ENCODE measurements around the gene PAK2.
"Not testable (repeated sequence)": the region's sequence is repeated elsewhere in the genome, so short reads cannot be mapped to it uniquely, and the experiment has no call there.

The PAK2 gene

DNA sequence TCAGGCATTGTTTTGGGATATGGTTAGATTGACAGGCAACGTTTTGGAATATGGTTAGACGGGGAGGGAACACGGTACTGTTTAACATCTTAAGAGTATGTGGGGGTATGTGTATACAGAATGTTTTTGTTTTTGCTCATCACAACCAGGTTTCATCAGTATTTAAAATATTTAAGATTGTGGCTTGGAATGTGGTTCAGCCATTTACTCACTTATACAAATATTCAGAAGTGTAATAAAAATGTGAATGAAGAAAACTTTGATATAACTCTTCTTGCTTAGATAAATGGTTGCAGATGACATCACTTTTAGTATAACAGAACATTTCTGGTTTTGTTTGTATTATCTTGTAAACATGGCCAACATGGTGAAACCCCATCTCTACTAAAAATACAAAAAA lies 3.9 kb upstream of the PAK2 start:
- DNase-seq (ENCODE audit: extremely low spot score, insufficient read length, low read depth) (no peak), FAIRE-seq (no peak)

DNA sequence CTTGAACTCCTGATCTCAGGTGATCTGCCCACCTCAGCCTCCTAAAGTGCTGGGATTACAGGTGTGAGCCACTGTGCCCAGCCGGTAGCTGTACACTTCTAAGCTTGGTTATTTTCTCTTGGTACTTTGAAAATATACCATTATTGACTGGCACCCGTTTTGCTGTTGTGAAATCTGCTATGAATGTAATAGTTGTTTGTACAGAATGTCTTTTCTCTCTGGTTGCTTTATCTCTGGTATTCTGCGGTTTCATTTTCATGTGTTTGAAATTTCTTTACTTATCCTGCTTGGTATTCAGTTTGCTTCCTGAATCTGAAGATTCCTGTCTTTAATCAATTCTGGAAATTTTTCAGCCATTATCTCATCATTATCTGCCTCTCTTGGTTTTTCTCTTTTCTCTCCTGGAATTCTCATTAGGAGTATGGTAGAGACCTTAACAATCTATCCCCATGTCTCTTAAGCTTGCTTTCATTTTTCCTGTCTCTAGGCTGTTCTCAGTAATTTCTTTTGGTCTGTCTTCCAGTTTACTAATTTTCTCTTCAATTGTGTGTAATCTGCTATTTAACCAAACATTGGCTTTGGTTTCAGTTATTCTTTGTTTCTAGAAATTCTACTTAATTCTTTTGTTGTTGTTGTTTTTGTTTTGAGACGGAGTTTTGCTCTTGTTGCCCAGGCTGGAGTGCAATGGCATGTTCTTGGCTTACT lies 2.8 kb upstream of the PAK2 start:
- FAIRE-seq (no peak), DNase-seq (ENCODE audit: extremely low spot score, insufficient read length, low read depth) (no peak)

DNA sequence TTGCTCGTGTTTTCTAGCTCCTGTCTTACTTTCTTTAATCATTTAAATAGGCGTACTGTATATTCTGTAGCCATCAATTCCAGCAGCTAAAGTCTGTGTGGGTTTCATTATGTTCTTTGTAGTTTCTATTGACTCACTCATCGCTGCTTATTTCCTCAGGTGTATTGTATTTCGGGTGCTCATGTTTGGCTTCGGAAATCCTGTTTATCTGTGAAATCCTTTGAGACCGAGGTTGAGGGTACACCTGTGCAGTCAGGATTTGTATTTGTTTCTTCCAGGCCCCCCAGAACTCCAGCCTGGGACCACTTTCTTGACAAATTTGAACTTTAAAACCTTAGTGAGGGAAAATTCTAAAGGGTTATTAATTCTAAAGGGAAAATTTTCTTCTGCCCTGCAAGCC lies 2.0 kb upstream of the PAK2 start:
- FAIRE-seq, result no peak
- DNase-seq (ENCODE audit: extremely low spot score, insufficient read length, low read depth), result no peak

DNA sequence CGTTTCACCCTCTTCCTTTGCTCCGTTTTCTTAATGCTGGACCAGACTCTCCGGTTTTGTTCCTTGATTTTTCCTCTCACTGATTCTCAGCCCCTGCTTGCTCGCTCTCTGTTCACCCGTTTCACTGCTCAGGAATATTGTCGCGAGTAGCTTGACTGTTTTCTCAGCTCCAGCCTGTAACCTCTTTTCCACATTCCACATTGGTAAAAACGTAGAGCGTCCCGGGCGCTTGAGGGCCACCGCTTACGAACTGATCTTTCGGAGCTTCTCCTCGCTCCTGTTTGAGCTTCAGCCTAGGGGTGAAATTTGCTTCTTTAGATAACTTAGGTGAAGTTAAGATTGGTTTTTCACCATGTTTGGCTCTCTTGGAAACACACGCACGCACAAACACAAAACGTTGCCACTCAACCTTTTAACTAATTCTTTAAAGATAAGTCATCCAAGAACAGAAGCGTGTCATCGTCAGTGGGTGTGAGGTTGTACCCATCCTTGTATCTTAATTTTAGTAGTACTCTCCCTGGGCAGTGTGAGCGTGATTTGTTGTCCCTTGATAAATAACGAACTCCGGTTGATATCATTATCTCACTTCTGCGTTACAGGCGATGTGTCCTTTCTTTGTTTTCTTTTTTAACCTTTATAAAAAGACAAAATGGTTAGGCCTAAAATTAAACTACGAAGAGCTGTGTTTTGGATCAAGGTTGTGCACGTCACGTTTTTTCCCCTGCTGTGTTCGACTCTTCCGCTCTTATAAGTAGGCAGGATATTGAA lies 1.0 kb downstream of the PAK2 start:
- DNase-seq (ENCODE audit: extremely low spot score, insufficient read length, low read depth), result no peak
- peak; percentile 77 for FAIRE-seq

DNA sequence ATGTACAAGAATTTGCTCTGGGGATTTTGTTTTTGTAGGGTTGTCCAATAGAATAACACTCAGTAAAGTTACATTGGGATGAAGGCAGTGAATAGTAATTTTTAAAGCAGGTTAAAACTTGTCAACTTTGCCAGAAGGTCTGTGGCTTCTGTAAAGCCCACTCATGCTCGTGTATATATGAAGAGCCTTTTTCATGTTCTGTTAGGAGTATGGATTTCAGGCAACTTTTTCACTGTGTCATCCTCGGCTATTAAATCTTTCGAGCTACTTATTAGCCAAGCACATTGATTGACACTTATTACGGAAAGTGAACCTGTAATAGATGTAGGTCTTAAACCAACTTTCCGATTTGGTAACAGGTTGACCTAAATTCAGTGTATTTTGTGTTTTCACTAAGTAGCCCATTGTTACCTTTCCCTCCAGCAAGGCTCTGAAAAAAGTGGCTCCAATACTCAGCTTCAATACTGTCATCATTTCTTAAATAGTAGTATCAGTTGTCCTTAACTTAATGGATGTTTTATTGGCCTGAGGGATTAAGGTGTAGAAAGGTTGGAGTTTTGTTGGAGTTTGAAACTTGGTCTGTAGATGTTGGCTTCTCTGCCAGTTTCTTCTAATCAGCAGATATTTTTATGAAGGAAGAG lies 1.7 kb downstream of the PAK2 start:
- DNase-seq (ENCODE audit: extremely low spot score, insufficient read length, low read depth), result no peak
- FAIRE-seq, result peak; percentile 52

DNA sequence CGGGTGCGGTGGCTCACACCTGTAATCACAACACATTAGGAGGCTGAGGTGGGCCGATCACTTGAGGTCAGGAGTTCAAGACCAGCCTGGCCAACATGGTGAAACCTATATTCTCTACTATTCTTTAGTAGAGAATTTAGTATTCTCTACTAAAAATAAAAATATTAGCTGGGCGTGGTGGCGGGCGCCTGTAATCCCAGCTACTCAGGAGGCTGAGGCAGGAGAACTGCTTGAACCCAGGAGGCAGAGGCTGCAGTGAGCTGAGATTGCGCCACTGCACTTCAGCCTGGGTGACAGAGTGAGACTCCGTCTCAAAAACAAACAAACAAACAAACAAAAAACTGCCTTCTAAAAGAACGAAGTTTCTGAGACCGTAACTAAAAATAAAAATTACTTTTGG lies 3.9 kb downstream of the PAK2 start:
- not testable (repeated sequence) for DNase-seq (ENCODE audit: extremely low spot score, insufficient read length, low read depth); FAIRE-seq

DNA sequence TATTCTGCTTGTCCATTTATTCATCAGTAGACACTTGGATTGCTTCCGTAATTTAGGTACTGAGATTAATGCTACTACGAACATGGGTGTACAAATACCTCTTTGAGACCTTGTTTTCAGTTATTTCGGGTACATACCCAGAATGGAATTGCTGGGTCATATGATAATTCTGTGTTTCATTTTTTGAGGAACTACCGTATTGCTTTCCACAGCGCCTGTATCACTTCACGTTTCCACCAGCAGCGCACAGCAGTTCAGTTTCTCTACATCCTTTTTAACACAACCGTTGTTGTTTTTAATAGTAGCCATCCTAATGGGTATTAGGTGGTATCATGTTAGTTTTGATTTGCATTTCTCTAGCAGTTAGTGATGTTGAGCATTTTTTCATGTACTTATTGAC lies 9.5 kb downstream of the PAK2 start:
- no peak for DNase-seq (ENCODE audit: extremely low spot score, insufficient read length, low read depth)
- FAIRE-seq, result peak; percentile 78

DNA sequence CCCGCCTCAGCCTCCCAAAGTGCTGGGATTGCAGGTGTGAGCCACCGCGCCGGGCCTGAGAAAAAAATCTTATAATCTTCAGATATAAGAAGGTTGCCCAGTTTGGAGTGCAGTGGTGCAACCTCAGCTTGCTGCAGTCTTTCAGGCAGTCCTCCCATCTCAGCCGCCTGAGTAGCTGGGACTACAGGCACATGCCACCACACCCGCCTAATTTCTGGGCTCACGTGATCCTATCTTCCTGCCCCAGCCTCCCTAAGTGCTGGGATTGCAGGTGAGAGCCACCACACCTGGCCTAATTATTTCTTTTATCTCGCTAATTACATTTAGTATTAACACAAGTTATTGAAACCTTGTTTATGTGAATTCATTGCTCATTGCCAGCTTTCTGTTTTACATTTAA lies 13.5 kb downstream of the PAK2 start:
- FAIRE-seq (no peak), DNase-seq (ENCODE audit: extremely low spot score, insufficient read length, low read depth) (no peak)

DNA sequence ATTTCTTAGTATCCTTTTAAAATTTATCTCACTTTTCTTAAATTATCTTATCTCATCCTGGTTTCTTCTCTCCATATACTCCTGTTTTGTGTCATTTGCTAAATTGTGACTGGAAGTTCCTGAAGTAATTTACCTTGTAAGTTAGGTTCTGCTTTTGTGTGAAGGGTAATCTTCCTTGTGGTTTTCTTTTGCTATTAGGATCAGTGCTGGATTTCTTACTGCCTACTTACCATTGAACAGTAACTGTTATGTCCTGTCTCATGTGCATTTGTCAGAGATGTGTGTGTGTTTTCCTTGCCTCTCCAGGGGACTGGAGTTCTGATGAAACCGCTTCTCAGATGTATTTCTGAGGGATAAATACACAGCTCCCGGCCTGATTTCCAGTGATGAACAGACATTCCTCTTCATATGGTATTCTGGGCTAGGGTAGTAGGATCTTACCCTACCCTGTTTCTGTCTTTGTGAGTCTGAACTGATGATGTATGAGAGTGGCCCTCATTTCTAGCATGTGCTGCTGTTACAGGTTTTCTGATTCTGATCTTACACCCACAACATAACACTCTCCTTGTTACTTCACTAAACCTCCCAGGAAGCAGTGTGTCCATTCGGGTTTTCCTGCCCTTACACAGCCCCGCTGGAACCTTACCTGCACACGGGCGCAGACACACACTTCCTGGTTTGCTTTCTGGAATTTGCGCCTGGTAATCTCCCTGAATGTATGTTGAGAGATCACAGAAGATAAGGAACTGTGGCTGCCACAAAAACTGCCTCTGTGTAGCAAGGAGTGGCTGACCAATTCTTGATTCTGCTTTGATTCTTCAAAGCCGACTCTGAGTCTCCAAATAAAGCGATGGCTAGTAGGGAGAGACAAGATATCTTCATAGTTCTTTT lies 14.7 kb downstream of the PAK2 start:
- DNase-seq (ENCODE audit: extremely low spot score, insufficient read length, low read depth), result no peak
- FAIRE-seq, result no peak

DNA sequence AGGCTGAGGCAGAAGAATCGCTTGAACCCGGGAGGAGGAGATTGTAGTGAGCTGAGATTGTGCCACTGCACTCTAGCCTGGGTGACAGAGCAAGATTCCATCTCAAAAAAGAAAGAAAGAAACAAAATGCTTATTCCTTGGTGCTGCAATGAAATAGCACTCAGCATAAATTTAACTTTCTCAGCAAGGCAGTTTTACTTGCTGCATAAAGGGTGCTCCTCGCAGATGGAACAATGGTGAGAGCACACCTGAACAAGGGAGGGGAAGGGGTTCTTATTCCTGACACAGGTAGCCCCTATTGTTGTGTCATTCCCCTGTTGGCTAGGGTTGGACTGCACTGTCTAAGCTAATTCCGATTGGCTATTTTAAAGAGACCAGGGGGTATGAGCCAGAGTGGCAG lies 17.1 kb downstream of the PAK2 start:
- FAIRE-seq, result no peak
- DNase-seq (ENCODE audit: extremely low spot score, insufficient read length, low read depth), result no peak

DNA sequence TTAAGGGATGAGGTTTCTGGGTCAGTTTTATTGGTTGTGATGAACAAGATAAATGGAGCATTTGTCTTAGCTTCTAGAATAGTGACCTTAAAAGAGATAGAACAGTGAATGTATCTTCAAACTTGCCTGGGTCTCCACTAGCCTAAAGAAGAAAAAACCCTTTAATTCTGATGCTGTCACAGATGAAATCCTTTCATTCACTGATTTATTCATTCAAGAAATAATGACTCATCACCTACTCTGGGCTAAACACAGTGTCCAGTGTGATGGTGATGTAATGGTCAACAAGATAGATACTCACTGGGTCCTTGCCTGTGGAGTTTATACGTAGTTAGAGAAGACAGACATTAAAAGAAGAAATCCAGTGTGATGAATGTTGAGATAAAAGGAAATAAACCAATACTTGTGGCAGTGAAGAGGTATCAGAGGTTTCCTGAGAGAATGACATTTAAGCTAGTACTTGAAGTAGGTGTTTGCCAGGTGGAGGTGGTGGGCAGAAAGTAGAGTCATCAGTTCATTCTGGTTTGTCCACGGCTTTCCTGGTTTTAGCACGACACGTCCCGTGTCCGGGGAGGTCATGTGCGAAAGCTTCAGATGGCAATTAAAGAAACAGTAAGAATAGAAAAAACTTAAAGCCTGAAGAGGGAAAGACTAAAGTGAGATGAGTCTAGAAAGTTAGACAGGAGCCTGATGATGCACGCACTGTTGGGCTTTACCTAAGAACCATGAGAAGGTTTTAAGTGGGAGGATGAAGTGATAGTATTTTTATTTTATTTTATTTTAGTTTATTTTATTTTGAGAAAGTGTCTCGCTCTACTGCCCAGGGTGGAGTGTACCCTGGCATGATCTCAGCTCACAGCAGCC lies 18.5 kb downstream of the PAK2 start:
- FAIRE-seq (no peak), DNase-seq (ENCODE audit: extremely low spot score, insufficient read length, low read depth) (no peak)

DNA sequence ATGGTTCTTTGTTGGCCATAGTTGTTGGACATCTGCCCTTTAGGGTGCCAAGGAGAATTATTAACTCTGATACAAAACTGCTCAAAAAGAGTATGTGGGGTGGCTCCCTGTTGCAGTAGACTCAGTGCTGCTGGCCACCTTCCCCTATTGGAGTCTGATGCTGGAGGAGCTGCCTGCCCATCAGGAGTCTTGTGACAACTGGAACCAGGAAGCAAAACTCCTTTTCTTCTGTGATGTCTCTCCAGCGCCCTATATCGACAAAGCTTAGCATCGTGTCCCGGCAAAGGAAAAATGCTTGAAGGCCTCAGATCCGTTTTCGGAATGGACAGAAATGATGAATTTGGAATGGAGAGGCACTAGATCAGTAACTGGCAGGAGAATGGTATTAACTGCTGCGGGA lies 23.5 kb downstream of the PAK2 start:
- FAIRE-seq, result no peak
- DNase-seq (ENCODE audit: extremely low spot score, insufficient read length, low read depth), result no peak

DNA sequence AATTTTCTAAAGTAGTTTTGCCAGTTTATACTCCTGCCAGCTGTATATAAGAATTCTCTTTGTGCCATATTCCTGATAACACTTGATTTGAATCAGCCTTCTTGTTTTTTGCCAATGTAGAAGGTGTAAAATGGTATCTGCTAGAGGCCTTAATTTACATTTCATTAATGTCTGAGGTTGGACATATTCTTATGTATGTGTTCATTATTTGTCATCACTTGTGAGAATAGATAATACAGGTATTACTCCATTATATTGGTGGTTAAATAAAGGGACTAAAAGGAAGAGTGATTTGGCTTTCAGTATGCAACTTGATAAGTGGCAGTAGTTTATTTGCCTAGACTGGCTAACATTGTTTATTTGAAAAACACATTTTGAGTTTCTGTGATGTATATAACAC lies 25.8 kb downstream of the PAK2 start:
- FAIRE-seq (no peak), DNase-seq (ENCODE audit: extremely low spot score, insufficient read length, low read depth) (no peak)

DNA sequence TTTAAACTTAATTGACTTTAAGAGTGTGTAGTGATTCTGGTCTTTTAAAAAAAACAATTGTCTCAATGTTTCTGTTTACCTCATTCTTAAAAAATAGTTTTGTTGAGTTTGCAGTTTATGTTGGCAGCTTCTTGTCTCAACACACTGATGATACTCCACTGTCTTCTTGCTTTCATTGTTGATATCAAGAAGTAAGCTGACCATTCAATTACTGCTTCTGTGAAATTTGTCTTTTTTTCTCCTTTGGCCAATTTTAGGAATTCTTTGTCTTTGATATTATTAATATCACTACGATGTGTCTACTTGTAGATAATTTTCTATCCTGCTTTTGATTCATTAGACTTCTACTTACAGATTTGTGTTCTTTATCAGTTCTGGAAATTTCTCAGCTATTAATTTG lies 31.4 kb downstream of the PAK2 start:
- no peak for DNase-seq (ENCODE audit: extremely low spot score, insufficient read length, low read depth)
- FAIRE-seq, result no peak

DNA sequence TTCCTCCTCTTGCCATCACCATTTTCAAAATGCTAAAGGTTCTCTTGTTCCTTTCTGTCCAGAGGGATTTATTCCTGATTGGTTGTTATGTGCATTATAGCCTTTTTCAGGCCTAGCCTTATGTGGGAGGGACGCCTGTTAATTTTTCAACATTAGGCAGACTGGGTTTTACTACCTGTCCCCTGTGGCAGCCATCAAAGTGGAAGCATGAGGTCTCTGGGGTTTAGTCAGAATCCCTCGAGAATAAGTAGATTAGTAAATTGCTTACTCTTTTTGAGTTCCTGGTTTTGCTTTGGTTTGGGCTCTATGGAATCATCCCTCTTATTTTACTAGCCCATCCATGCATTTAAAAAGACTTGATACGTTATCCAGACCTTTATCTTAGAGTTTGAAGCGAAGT lies 32.4 kb downstream of the PAK2 start:
- FAIRE-seq (peak; percentile 62), DNase-seq (ENCODE audit: extremely low spot score, insufficient read length, low read depth) (no peak)

DNA sequence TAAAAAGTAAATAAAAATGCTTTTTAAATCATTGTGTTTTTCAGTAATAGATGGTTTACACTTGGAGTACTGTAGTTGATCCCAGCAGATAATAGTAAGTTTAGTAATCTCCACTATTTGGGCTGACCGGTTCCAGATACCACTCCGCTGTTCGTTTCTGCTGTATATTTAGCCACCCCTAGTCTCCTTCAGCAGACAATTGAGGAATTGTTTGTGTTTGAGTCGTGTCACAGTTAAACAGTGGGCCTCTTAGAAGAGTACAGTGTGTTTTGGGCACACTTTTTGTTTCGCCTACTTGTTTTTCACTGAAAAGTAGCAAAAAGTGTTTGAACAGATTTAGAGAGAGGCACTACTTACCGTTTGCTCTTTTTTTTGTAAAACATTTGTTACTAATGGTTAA lies 33.2 kb downstream of the PAK2 start:
- no peak for FAIRE-seq

DNA sequence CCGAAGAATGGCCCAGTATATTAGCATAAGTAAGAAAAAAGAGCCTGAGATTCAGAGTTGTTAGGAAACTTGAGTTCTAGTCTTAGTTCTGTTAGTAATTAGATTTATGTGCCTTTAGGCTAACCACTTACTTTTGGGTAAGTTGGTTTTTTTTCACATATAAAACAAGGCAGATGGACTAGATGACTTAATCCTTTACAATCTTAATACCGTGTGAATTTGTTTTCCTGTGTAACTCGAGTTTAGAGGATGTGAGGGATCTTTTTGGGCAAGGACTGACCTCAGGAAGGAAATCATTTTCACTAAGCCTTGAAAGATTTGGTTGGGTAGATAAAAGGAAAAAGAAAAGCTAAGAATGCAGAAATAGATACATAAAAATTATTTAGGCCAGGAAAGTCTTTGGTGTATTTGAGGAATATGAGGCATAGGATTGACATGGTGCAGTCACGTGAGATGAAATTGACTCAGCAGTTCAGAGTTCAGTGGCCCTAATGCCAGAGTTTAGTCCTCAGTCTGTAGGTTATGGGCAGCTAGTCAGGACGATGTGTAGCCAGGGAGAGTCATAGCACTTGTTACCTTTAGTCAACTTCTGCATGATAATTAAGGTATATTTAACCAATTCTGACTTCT lies 34.6 kb downstream of the PAK2 start:
- FAIRE-seq (no peak), DNase-seq (ENCODE audit: extremely low spot score, insufficient read length, low read depth) (no peak)

More for the DNA sequence above, 33.2 kb downstream of the PAK2 start:
- DNase-seq (ENCODE audit: extremely low spot score, insufficient read length, low read depth), result no peak

DNA sequence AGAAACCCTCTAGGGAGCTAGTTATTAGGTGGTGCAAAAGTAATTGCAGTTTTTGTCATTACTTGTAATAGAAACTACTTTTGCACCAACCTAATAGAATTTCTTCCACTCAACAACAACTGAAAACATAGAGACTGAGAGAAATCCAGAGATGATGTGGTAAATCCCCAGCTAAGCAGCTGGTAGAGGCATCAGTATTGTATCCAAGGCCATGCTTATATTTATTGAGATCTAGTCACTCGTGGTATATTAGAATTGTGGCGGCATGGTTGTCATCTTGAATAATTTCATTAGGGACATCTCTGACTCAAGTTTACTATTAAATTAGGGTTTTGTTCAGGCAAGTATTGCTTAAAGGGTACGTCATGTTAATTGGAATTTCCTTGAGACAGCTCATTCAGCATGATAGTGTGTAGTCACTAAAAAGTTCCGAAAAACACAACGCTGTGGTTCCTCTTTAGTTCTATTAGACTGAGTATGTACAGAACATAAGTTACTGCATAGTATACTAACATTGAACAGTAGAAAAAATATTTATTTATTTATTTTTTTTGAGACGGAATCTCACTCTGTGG lies 35.3 kb downstream of the PAK2 start:
- DNase-seq (ENCODE audit: extremely low spot score, insufficient read length, low read depth), result no peak
- FAIRE-seq, result no peak

DNA sequence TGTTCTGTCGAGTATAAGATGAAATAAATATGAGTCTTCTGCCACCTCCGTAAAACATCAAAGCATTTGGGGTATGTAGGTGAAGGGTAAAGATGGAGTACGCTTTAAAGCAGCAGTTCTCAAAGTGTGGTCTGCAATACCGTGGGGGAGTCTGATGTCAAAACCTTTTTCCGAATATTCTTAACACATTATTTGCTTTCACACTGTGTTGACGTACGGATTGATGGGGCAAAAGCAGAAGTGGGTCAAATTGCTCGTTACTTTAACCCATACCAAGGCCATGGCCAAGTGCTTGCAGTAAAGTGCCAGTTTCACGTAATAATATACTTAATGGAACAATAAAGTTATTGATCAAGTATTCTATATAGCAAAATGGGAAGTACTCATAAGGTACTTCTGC lies 36.3 kb downstream of the PAK2 start:
- FAIRE-seq, result no peak

More for the DNA sequence above, 36.3 kb downstream of the PAK2 start:
- DNase-seq (ENCODE audit: extremely low spot score, insufficient read length, low read depth), result no peak

All from GM18507 (cell line).